GM23338 (cell line): ENCODE results near the gene DCLK1. TPM values are rescaled to one million over a fixed set of nuclear protein-coding genes. Genes with fewer than 3 reads are reported as not detected.

ENCODE experiments used
- ATAC-seq: fragments of 200-7000 bp; cut with Tn5 transposase; 3 replicates; pipeline ENCODE4 v1.9.1; 2020
- DNase-seq: peaks from one replicate; pipeline ENCODE4 v3.0.0-alpha.2; 2015; ENCODE audit warnings: low spot score
- H2AFZ ChIP-seq: fragments of 200-600 bp; sonication (generic); 2 replicates; pipeline ENCODE4 v1.8.0; 2016; ENCODE audit warnings: antibody characterized with exemption, mild to moderate bottlenecking, moderate library complexity
- H3F3A ChIP-seq: fragments of 200-600 bp; sonication (generic); replicated peaks from 2 replicates; pipeline ENCODE4 v1.8.0; 2017; ENCODE audit warnings: antibody characterized with exemption, mixed run types, low read depth
- H3K27ac ChIP-seq: fragments of 200-600 bp; sonication (generic); 2 replicates; pipeline ENCODE4 v1.6.1; 2016; ENCODE audit warnings: low read depth
- H3K27me3 ChIP-seq: fragments of 200-600 bp; sonication (generic); 2 replicates; pipeline ENCODE4 v1.8.0; 2016; ENCODE audit warnings: mild to moderate bottlenecking, mixed run types, moderate library complexity; ENCODE audit not compliant: insufficient read depth
- H3K36me3 ChIP-seq: fragments of 200-600 bp; sonication (generic); 2 replicates; pipeline ENCODE4 v1.8.0; 2016; ENCODE audit warnings: mild to moderate bottlenecking; ENCODE audit not compliant: insufficient read depth
- H3K4me1 ChIP-seq: fragments of 200-600 bp; sonication (generic); 2 replicates; pipeline ENCODE4 v1.8.0; 2016; ENCODE audit warnings: mild to moderate bottlenecking, moderate library complexity; ENCODE audit not compliant: insufficient read depth
- H3K4me2 ChIP-seq: fragments of 200-600 bp; sonication (generic); 2 replicates; pipeline ENCODE4 v1.7.1; 2017; ENCODE audit warnings: mixed run types
- H3K4me3 ChIP-seq: fragments of 200-600 bp; sonication (generic); 2 replicates; pipeline ENCODE4 v1.6.1; 2016; ENCODE audit warnings: mixed run types
- H3K79me2 ChIP-seq: fragments of 200-600 bp; sonication (generic); replicated peaks from 2 replicates; pipeline ENCODE4 v1.8.0; 2017; ENCODE audit warnings: mild to moderate bottlenecking; ENCODE audit not compliant: insufficient read depth
- H3K9me2 ChIP-seq: fragments of 200-600 bp; sonication (generic); 2 replicates; pipeline ENCODE4 v1.8.0; 2017; ENCODE audit not compliant: insufficient read depth
- H4K20me1 ChIP-seq: fragments of 200-600 bp; sonication (generic); replicated peaks from 2 replicates; pipeline ENCODE4 v1.8.0; 2017; ENCODE audit warnings: mild to moderate bottlenecking; ENCODE audit not compliant: insufficient read depth
- H3K27ac Mint-ChIP-seq: 2 replicates; pipeline ENCODE4 v1.8.0; 2020; ENCODE audit warnings: inconsistent platforms, mild to moderate bottlenecking, moderate library complexity, mixed read lengths
- H3K27me3 Mint-ChIP-seq: 3 replicates; pipeline ENCODE4 v1.8.0; 2022; ENCODE audit warnings: low read depth, mild to moderate bottlenecking, moderate library complexity, mixed read lengths, inconsistent platforms; ENCODE audit not compliant: insufficient read depth, poor library complexity
- H3K36me3 Mint-ChIP-seq: 3 replicates; pipeline ENCODE4 v1.8.0; 2021; ENCODE audit warnings: low read depth, mild to moderate bottlenecking, inconsistent platforms, moderate library complexity, mixed read lengths
- H3K4me1 Mint-ChIP-seq: 3 replicates; pipeline ENCODE4 v1.8.0; 2020; ENCODE audit warnings: mild to moderate bottlenecking, inconsistent platforms, mixed read lengths
- H3K4me3 Mint-ChIP-seq: 3 replicates; pipeline ENCODE4 v1.8.0; 2021; ENCODE audit warnings: moderate library complexity, mild to moderate bottlenecking, inconsistent platforms, mixed read lengths
- H3K9me3 Mint-ChIP-seq: 3 replicates; pipeline ENCODE4 v1.8.0; 2020; ENCODE audit warnings: moderate library complexity, mild to moderate bottlenecking, inconsistent platforms, mixed read lengths
- CREB1 ChIP-seq: fragments of 250-450 bp; sonication (Bioruptor Pico); IDR thresholded peaks from 2 replicates; pipeline ENCODE4 v1.5.0; 2020; ENCODE audit warnings: low read depth, mild to moderate bottlenecking, moderate library complexity
- CTCF ChIP-seq, 2 experiments: fragments of 200-600 bp in 1 of 2; sonication (generic) in 1 of 2; conservative IDR thresholded peaks; 2 replicates each; pipeline versions ENCODE4 v1.5.1 to v1.6.1; 2016 to 2017; ENCODE audit warnings: antibody characterized with exemption in 2 of 2, low read depth in 2 of 2, mild to moderate bottlenecking in 2 of 2, moderate library complexity in 1 of 2
- ETS1 ChIP-seq: IDR thresholded peaks from 2 replicates; pipeline ENCODE4 v1.6.1; 2016; ENCODE audit warnings: antibody characterized with exemption
- EZH2 ChIP-seq: fragments of 200-600 bp; sonication (generic); IDR thresholded peaks from one replicate; pipeline ENCODE4 v1.8.0; 2017; ENCODE audit warnings: antibody characterized with exemption, mild to moderate bottlenecking, low read depth; ENCODE audit not compliant: unreplicated experiment
- EZH2phosphoT487 ChIP-seq: fragments of 200-600 bp; sonication (generic); IDR thresholded peaks from one replicate; pipeline ENCODE4 v1.8.1; 2018; ENCODE audit warnings: antibody characterized with exemption; ENCODE audit not compliant: unreplicated experiment
- JUNB ChIP-seq: IDR thresholded peaks from one replicate; pipeline ENCODE4 v1.6.1; 2016; ENCODE audit warnings: antibody characterized with exemption; ENCODE audit not compliant: unreplicated experiment
- NANOG ChIP-seq: IDR thresholded peaks from 2 replicates; pipeline ENCODE4 v1.6.1; 2016; ENCODE audit warnings: antibody characterized with exemption, borderline replicate concordance
- POLR2AphosphoS5 ChIP-seq: IDR thresholded peaks from 2 replicates; pipeline ENCODE4 v1.6.1; 2016; ENCODE audit warnings: antibody characterized with exemption, low read depth
- REST ChIP-seq: IDR thresholded peaks from one replicate; pipeline ENCODE4 v1.6.1; 2018; ENCODE audit warnings: antibody characterized with exemption; ENCODE audit not compliant: unreplicated experiment
- STAT1 ChIP-seq: IDR thresholded peaks from one replicate; pipeline ENCODE4 v1.6.1; 2016; ENCODE audit warnings: antibody characterized with exemption; ENCODE audit not compliant: unreplicated experiment
- ZNF114 ChIP-seq: fragments of 250-450 bp; sonication (Bioruptor Pico); IDR thresholded peaks from 2 replicates; pipeline ENCODE4 v1.5.0; 2020; ENCODE audit warnings: mild to moderate bottlenecking, moderate library complexity
- ZNF331 ChIP-seq: fragments of 250-450 bp; sonication (Bioruptor Pico); IDR thresholded peaks from 2 replicates; pipeline ENCODE4 v1.5.0; 2020; ENCODE audit warnings: low read depth, mild to moderate bottlenecking, moderate library complexity
- ZNF462 ChIP-seq: fragments of 250-450 bp; sonication (Bioruptor Pico); IDR thresholded peaks from 2 replicates; pipeline ENCODE4 v1.5.0; 2020; ENCODE audit warnings: mild to moderate bottlenecking, moderate library complexity
- polyA plus RNA-seq: library from polyadenylated mRNA; unstranded; fragments of >200 nt; fragmentation: Nextera tagmentation; extraction: Ambion mirVana; gene quantifications from 2 replicates; pipeline ENCODE4 v1.2.1, GENCODE V29; 2016
- total RNA-seq: library from RNA; depleted of rRNA; stranded (reverse); fragments of >200 nt; shearing (Covaris generic); gene quantifications from 2 replicates; pipeline ENCODE4 v1.2.3, GENCODE V29; 2014

The DCLK1 gene
- total and polyA plus RNA-seq, 2 experiments from 2014 or later = 13.1 to 57.7 TPM

GRCh38 chr13:35741657-35742056 lies 389.5 kb downstream of the DCLK1 start:
- H3K4me3 ChIP-seq = no peak overlapping the region
- no peak for ATAC-seq
- Mint-ChIP-seq H3K36me3 (peaks cover 31% of the 10 kb centered on the region), H3K27ac (no peak overlapping the region), H3K9me3 (peaks cover 46% of the 10 kb centered on the region), H3K4me1 (peaks cover 8% of the 10 kb centered on the region; the same call in 2 of the 3 replicates), H3K4me3 (no peak overlapping the region), H3K27me3 (peaks cover 2% of the 10 kb centered on the region)
- H3K27ac ChIP-seq = no peak overlapping the region
- TF ChIP-seq REST = no peak
- no peak for TF ChIP-seq CREB1
- no peak for TF ChIP-seq POLR2AphosphoS5
- TF ChIP-seq ZNF331 = no peak
- no peak for TF ChIP-seq ZNF462 (CRISPR knock-in tag)
- no peak for TF ChIP-seq EZH2phosphoT487
- TF ChIP-seq CTCF (conservative IDR thresholded peaks at IDR 0.05; ENCODE audit: low read depth in 2 of 2) = no peak
- TF ChIP-seq ZNF114 = no peak
- TF ChIP-seq JUNB = no peak
- no peak for TF ChIP-seq NANOG
- TF ChIP-seq EZH2 = no peak
- no peak for TF ChIP-seq ETS1
- TF ChIP-seq STAT1 = no peak
- peak overlapping the region; percentile 76 for H2AFZ ChIP-seq
- no peaks in the 10 kb centered on the region for H3K27me3 ChIP-seq
- H3K79me2 ChIP-seq = no peaks in the 10 kb centered on the region
- DNase-seq = no peak
- H3K9me2 ChIP-seq = no peaks in the 10 kb centered on the region; the same call in 1 of the 2 replicates
- H3F3A ChIP-seq = no peaks in the 10 kb centered on the region
- H3K4me2 ChIP-seq = no peak overlapping the region
- no peaks in the 10 kb centered on the region for H4K20me1 ChIP-seq
- 0 out of 2 replicates have a peak, but pooled peaks cover 5% of the 10 kb centered on the region for H3K36me3 ChIP-seq
- H3K4me1 ChIP-seq = peaks cover 4% of the 10 kb centered on the region
